Endodermal cell (in vitro differentiated cells): ENCODE results near the gene ATOH8. TPM values are rescaled to one million over a fixed set of nuclear protein-coding genes. Genes with fewer than 3 reads are reported as not detected.

ENCODE experiments used
- DNase-seq: peaks from one replicate; pipeline ENCODE4 v3.0.0-alpha.2; 2017
- H3K27ac ChIP-seq: 2 replicates; pipeline ENCODE4 v1.5.1; 2013; ENCODE audit warnings: mild to moderate bottlenecking, low read depth, low read length, moderate library complexity
- H3K27me3 ChIP-seq: 2 replicates; pipeline ENCODE4 v1.6.1; 2013; ENCODE audit warnings: mild to moderate bottlenecking, low read length, moderate library complexity; ENCODE audit not compliant: insufficient read depth, control insufficient read depth, poor library complexity, severe bottlenecking
- H3K36me3 ChIP-seq: 2 replicates; pipeline ENCODE4 v1.7.0; 2013; ENCODE audit warnings: mild to moderate bottlenecking, low read length, moderate library complexity; ENCODE audit not compliant: control insufficient read depth, insufficient read depth
- H3K4me1 ChIP-seq: one replicate; pipeline ENCODE4 v1.7.0; 2013; ENCODE audit warnings: low read length; ENCODE audit not compliant: control insufficient read depth, insufficient read depth
- H3K4me3 ChIP-seq: 2 replicates; pipeline ENCODE4 v1.5.1; 2013; ENCODE audit warnings: mild to moderate bottlenecking, low read length, moderate library complexity
- H3K9ac ChIP-seq: 2 replicates; pipeline ENCODE4 v1.6.1; 2013; ENCODE audit warnings: mild to moderate bottlenecking, low read length, moderate library complexity; ENCODE audit not compliant: poor library complexity, severe bottlenecking; ENCODE audit errors: extremely low read depth
- H3K9me3 ChIP-seq: 2 replicates; pipeline ENCODE4 v1.6.1; 2013; ENCODE audit warnings: mild to moderate bottlenecking, low read length, moderate library complexity; ENCODE audit not compliant: control insufficient read depth
- H3K27ac Mint-ChIP-seq: 2 replicates; pipeline ENCODE4 v1.8.0; 2020; ENCODE audit warnings: mixed read lengths
- H3K27me3 Mint-ChIP-seq: 2 replicates; pipeline ENCODE4 v1.8.0; 2021; ENCODE audit warnings: mild to moderate bottlenecking, mixed read lengths; ENCODE audit not compliant: insufficient read depth
- H3K36me3 Mint-ChIP-seq: 2 replicates; pipeline ENCODE4 v1.8.0; 2020; ENCODE audit warnings: low read depth, mixed read lengths
- H3K4me1 Mint-ChIP-seq: 2 replicates; pipeline ENCODE4 v1.8.0; 2020; ENCODE audit warnings: mixed read lengths
- H3K4me3 Mint-ChIP-seq: 2 replicates; pipeline ENCODE4 v1.8.0; 2020; ENCODE audit warnings: mild to moderate bottlenecking, moderate library complexity, mixed read lengths
- H3K9me3 Mint-ChIP-seq: 2 replicates; pipeline ENCODE4 v1.8.0; 2020; ENCODE audit warnings: mild to moderate bottlenecking, mixed read lengths
- CTCF ChIP-seq: fragments of 200-600 bp; sonication (generic); conservative IDR thresholded peaks from 2 replicates; pipeline ENCODE4 v1.5.0; 2021; ENCODE audit warnings: antibody characterized with exemption, mild to moderate bottlenecking
- WGBS, 2 experiments: methylation state at CpG; one replicate each; pipeline versions ENCODE4 v1.1.5 to v1.1.7; 2013; ENCODE audit warnings: missing lambda C conversion rate in 2 of 2, mixed read lengths in 1 of 2; ENCODE audit not compliant: insufficient coverage in 1 of 2, insufficient read length in 1 of 2; 5-methylcytosine and 5-hydroxymethylcytosine counted together
- total RNA-seq, 2 donors: library from RNA; stranded (reverse); fragmentation: NEBNext Ultra II Directional in 1 of 2; extraction: Animal tissue kit (Norgen Biotek cat#: 25700) in 1 of 2; gene quantifications; 2 replicates in 1 of 2; 3 replicates in 1 of 2; pipeline ENCODE4 v1.2.1, GENCODE V29; 2021

The ATOH8 gene
- total RNA-seq, 2 donors from 2014 or later, result 1.3 to 1.6 TPM

- Mint-ChIP-seq H3K4me3 (no peak overlapping the region), H3K27me3 (peaks cover 89% of the 10 kb centered on the region), H3K36me3 (no peaks in the 10 kb centered on the region), H3K4me1 (peaks cover 8% of the 10 kb centered on the region), H3K27ac (no peak overlapping the region), H3K9me3 (no peaks in the 10 kb centered on the region)
- TF ChIP-seq CTCF, result peak; percentile 44
- no peaks in the 10 kb centered on the region for H3K9me3 ChIP-seq
- no peak overlapping the region for H3K27ac ChIP-seq
- H3K36me3 ChIP-seq, result no peaks in the 10 kb centered on the region
- 71 to 84% methylated on average over 4 to 7 of the region's 7 CpGs for WGBS, 2 experiments
- H3K4me1 ChIP-seq, result peaks cover 2% of the 10 kb centered on the region
- no peak overlapping the region for H3K9ac ChIP-seq
- H3K4me3 ChIP-seq, result no peak overlapping the region
- no peak for DNase-seq
- peaks cover 87% of the 10 kb centered on the region for H3K27me3 ChIP-seq
Measured at GRCh38 chr2:85748985-85749875, 4.6 kb upstream of the ATOH8 start.

DNA sequence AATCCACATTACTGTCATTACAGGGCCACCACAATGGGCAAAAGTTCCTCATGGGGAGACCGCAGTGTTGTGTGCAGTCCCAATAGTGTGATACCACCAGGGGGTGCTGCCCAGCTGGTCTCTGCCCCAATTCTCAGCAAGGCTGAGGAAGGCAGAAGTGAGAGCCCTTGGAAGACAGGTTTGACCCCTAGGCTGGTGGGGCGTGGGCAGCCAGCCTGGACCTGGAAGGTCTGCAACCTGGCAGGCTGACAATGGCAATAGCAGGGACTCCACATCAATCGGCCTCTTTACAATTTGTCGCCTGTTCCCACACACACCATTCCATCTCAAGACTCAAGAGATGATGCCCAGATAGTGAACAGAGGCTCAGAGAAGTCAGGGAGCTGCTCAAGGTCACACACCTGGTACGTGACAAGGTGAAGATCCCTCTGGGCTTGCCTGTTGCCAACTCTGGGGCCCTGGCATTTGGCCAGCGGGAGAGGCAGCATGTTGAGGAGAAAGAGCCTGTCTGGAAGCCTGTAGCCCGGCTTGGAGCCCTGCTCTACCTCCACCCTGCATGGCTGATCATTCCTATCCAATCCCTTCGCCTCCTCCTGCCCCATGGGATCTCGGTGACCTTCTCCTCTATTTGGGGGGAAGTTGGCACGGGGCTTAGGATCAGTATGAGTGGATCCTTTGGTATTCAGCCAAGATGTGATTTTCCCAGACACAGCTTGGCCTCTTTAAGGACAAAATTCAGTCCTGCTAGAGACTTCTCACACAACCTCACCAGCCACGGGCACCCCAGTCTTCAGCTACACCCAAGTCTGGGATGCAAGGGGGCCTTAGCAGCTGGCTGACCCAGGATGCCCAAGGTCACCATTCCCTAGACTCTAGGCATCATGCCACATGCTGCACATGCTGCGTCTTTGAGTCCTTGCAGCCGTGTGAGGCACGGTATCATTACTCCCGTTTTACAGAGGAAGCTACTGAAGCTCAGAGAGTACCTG lies 2.9 kb upstream of the ATOH8 start:
- H3K27me3 Mint-ChIP-seq, result peaks cover 87% of the 10 kb centered on the region
- no peak overlapping the region for H3K9ac ChIP-seq
- 84 to 85% methylated on average over 12 to 15 of the region's 15 CpGs for WGBS, 2 experiments
- no peaks in the 10 kb centered on the region for H3K4me1 ChIP-seq
- no peak overlapping the region for H3K4me3 Mint-ChIP-seq
- peak; percentile 90 for DNase-seq
- H3K36me3 ChIP-seq, result no peaks in the 10 kb centered on the region
- no peaks in the 10 kb centered on the region for H3K9me3 ChIP-seq
- H3K27ac Mint-ChIP-seq, result no peak overlapping the region
- H3K4me1 Mint-ChIP-seq, result peaks cover 7% of the 10 kb centered on the region
- H3K4me3 ChIP-seq, result no peak overlapping the region
- no peak overlapping the region for H3K27ac ChIP-seq
- no peaks in the 10 kb centered on the region for H3K36me3 Mint-ChIP-seq
- peak; percentile 91 for TF ChIP-seq CTCF
- no peaks in the 10 kb centered on the region for H3K9me3 Mint-ChIP-seq
- H3K27me3 ChIP-seq, result peaks cover 87% of the 10 kb centered on the region

- no peaks in the 10 kb centered on the region for H3K36me3 ChIP-seq
- no peak overlapping the region for H3K9ac ChIP-seq
- Mint-ChIP-seq H3K9me3 (no peaks in the 10 kb centered on the region), H3K36me3 (no peaks in the 10 kb centered on the region), H3K27ac (no peak overlapping the region), H3K27me3 (peaks cover 87% of the 10 kb centered on the region), H3K4me3 (no peak overlapping the region), H3K4me1 (peaks cover 7% of the 10 kb centered on the region)
- WGBS, 2 experiments, result 73 to 75% methylated on average over 9 to 11 of the region's 11 CpGs
- no peaks in the 10 kb centered on the region for H3K9me3 ChIP-seq
- no peaks in the 10 kb centered on the region for H3K4me1 ChIP-seq
- H3K27me3 ChIP-seq, result peaks cover 87% of the 10 kb centered on the region
- DNase-seq, result no peak
- no peak for TF ChIP-seq CTCF
- H3K27ac ChIP-seq, result no peak overlapping the region
- H3K4me3 ChIP-seq, result no peak overlapping the region
Measured at GRCh38 chr2:85751627-85752026, 2.2 kb upstream of the ATOH8 start.
